GM20000 (cell line): ENCODE measurements around the gene RP2.

Source experiments
- DNase-seq: peaks from one replicate; pipeline ENCODE4 v3.0.0; 2012; ENCODE audit warnings: low spot score
- TF ChIP-seq, protein P1 (sequence below): IDR thresholded peaks from 2 replicates; pipeline ENCODE4 v1.5.1; 2012; ENCODE audit warnings: mild to moderate bottlenecking, control low read depth; ENCODE audit errors: extremely low read depth, missing control alignments

RP2 gene

DNA sequence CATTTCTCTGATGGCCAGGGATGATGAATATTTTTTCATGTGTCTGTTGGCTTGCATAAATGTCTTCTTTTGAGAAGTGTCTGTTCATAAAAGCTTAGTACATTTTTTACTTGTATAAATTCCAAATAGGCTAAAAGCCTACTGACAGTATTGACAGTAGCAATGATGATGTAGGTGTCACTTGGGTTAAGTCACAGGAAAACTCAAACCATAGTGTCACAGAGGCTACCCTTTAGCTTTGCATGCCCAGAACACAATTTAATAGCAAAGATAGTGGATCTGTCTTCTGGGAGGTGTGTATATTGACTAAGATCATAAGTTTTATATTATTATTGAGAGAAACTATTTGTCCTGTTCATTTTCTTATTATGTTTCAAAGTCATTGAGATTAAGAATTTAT lies 8.1 kb downstream of the RP2 start:
- no peak for DNase-seq
- TF ChIP-seq, protein P1, sequence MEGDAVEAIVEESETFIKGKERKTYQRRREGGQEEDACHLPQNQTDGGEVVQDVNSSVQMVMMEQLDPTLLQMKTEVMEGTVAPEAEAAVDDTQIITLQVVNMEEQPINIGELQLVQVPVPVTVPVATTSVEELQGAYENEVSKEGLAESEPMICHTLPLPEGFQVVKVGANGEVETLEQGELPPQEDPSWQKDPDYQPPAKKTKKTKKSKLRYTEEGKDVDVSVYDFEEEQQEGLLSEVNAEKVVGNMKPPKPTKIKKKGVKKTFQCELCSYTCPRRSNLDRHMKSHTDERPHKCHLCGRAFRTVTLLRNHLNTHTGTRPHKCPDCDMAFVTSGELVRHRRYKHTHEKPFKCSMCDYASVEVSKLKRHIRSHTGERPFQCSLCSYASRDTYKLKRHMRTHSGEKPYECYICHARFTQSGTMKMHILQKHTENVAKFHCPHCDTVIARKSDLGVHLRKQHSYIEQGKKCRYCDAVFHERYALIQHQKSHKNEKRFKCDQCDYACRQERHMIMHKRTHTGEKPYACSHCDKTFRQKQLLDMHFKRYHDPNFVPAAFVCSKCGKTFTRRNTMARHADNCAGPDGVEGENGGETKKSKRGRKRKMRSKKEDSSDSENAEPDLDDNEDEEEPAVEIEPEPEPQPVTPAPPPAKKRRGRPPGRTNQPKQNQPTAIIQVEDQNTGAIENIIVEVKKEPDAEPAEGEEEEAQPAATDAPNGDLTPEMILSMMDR, result no peak

DNA sequence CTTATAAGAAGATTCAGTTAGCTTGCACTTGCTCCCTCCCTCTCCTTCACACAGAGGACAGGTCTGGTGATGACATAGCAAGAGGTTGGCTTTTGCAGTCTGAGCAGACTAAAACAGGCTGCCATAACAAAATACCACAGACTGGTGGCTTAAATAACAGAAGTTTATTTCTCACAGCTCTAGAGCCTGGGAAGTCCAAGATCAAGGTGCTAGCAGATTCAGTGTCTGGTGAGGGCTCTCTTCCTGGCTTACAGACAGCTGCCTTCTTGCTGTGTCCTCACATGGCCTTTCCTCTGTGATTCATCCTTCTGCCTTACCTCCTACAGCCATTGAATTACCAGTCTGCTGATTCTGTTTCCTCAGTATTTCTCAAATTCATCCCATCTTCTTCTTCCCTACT lies 13.1 kb downstream of the RP2 start:
- TF ChIP-seq, protein P1, result no peak
- no peak for DNase-seq

DNA sequence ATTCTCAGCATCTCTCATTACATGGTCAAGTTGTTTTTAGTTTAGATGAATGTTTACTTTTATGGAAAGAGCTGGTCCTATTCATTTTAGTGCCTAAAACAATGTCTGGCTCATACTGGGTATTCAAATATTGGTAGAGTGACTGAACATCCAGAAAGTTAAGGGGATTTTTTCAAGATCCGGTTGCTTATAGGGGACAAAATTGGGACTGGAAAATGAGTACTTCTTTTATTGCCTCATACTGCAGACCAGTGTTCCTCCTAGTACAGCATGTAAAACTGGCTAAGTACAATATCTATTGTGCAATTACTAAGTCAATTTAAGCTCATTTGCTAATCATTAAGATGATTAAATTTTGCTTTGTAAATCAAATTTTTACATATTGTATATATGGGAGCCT lies 13.9 kb downstream of the RP2 start:
- DNase-seq, result no peak
- TF ChIP-seq, protein P1, result no peak

DNA sequence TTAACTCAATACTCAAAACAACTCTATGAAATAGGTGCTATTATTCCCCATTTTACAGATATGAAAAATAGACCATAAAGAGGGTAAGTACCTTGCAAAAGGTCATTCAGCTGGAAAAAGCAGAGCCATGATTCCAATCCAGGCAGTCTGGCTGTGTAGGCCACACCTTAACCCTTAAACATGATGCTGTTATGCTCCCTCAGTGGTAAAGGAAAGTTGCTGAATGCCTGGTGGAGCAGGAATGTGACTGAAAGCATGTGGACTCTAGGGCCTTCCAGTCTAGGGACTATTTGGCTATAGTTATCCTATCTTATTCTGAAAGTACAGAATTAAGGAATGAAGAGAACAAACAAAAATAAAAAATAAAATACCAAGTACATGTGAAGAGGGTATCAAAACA lies 19.6 kb downstream of the RP2 start:
- TF ChIP-seq, protein P1, result no peak
- no peak for DNase-seq

- TF ChIP-seq, protein P1, result no peak
- no peak for DNase-seq
Observed at GRCh38 chrX:46860557-46860956, 23.7 kb downstream of the RP2 start.

DNA sequence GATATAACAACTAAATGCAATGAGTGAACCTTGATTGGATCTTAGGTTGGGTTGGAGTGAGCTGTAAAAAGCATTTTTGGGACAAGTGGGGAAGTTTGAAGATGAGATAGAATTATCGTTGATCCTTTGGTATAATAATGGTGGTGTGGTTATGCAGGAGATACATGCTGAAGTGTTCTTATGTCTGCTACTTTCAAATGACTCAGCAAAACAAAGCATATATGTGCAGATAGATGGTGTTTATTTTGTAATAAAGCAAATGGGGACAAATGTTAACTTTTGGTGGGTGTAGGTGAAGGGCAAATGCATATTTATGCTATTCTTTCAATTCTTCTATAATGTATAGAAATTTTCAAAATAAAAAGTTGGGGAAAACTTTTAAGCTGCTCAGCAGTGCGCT lies 26.2 kb downstream of the RP2 start:
- DNase-seq, result no peak
- TF ChIP-seq, protein P1, result no peak

GRCh38 chrX:46864606-46865005 lies 27.8 kb downstream of the RP2 start:
- TF ChIP-seq, protein P1, result no peak
- DNase-seq, result no peak
